Epithelial cell of esophagus (primary cell): ENCODE results near the gene LCOR.

Experiments
- DNase-seq: peaks from one replicate; pipeline ENCODE4 v3.0.0; 2010; ENCODE audit warnings: low read depth
- H3K4me3 ChIP-seq: 2 replicates; pipeline ENCODE4 v1.5.1; 2011; ENCODE audit warnings: mild to moderate bottlenecking, low read length, control low read depth
- CTCF ChIP-seq: IDR thresholded peaks from 2 replicates; pipeline ENCODE4 v1.5.1; 2011; ENCODE audit warnings: low read depth, mild to moderate bottlenecking, low read length, control low read depth, inconsistent platforms; ENCODE audit not compliant: insufficient read depth; ENCODE audit errors: missing control alignments

LCOR gene

GRCh38 chr10:96991313-96991841 lies 159.3 kb downstream of the LCOR start:
- peak; percentile 64 for DNase-seq
- no peak overlapping the region for H3K4me3 ChIP-seq
- no peak for TF ChIP-seq CTCF

GRCh38 chr10:96992721-96993120 lies 160.6 kb downstream of the LCOR start:
- TF ChIP-seq CTCF, result no peak

GRCh38 chr10:96995851-96996250 lies 163.8 kb downstream of the LCOR start:
- no peak overlapping the region for H3K4me3 ChIP-seq
- peak; percentile 26 for DNase-seq

More at GRCh38 chr10:96992721-96993120, 160.6 kb downstream of the LCOR start:
- no peak for DNase-seq
- no peak overlapping the region for H3K4me3 ChIP-seq

GRCh38 chr10:96996275-96996965 lies 164.3 kb downstream of the LCOR start:
- no peak for TF ChIP-seq CTCF
- no peak for DNase-seq
- H3K4me3 ChIP-seq, result no peak overlapping the region

More at GRCh38 chr10:96995851-96996250, 163.8 kb downstream of the LCOR start:
- TF ChIP-seq CTCF, result no peak

- DNase-seq, result peak; percentile 51
- TF ChIP-seq CTCF, result no peak
- H3K4me3 ChIP-seq, result no peak overlapping the region
Measured at GRCh38 chr10:96998329-96998888, 166.3 kb downstream of the LCOR start.

GRCh38 chr10:96999337-96999736 lies 167.2 kb downstream of the LCOR start:
- TF ChIP-seq CTCF, result no peak
- no peak overlapping the region for H3K4me3 ChIP-seq
- DNase-seq, result no peak
